HG02840 (cell line): ENCODE results near the gene CALCB.

Source experiments
- ATAC-seq: cut with Tn5 transposase; IDR thresholded peaks from one replicate; pipeline ENCODE4 v1.9.1; 2021; ENCODE audit warnings: mild to moderate bottlenecking, moderate library complexity, moderate number of reproducible peaks; ENCODE audit not compliant: unreplicated experiment, low FRiP score

CALCB gene

GRCh38 chr11:15072551-15073143 is 746 bp upstream of the CALCB start:
- ATAC-seq: no peak

DNA sequence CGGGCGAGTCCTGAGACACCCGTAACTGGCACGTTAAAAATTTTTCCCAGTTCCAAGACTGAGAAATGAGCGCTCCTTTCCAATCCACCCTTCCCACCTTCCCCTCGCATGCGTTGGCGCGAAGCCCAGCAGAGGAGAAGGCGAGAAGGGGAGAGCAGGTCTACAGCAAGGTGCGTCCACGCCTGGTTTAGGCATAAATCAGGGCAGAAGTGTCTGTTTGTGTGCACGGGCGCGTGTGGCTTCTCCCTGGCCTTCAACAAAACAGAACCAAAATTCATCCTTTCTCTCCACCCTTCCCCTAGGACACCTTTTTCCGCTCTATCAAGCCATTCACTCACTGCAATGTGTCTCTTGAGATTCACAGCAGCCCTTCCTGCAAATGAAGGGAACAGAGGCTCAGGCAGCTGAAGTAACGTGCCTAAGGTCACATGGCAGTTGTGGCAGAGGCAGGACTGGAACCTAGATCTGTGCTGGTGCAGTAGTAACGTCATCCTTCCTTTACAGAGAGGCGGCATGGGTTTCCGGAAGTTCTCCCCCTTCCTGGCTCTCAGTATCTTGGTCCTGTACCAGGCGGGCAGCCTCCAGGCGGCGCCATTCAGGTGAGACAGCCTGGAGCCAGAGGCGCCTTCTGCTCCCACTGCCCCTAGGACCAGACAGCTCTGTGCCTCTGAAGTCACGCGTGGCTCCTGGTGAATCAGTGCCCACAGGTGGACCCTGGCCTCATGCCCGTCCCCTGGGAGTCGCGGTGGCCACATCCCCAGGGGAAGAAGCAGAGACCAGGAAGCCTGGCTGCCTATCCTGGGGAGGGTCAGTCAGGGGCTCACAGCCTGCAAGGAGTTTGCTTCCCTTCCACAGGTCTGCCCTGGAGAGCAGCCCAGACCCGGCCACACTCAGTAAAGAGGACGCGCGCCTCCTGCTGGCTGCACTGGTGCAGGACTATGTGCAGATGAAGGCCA is 1.1 kb downstream of the CALCB start:
- peak; percentile 85 for ATAC-seq

- no peak for ATAC-seq
Observed at GRCh38 chr11:15075162-15075526, 1.8 kb downstream of the CALCB start.

- no peak for ATAC-seq
Observed at GRCh38 chr11:15091175-15091574, 17.8 kb downstream of the CALCB start.

GRCh38 chr11:15091625-15092024 is 18.2 kb downstream of the CALCB start:
- ATAC-seq: no peak

DNA sequence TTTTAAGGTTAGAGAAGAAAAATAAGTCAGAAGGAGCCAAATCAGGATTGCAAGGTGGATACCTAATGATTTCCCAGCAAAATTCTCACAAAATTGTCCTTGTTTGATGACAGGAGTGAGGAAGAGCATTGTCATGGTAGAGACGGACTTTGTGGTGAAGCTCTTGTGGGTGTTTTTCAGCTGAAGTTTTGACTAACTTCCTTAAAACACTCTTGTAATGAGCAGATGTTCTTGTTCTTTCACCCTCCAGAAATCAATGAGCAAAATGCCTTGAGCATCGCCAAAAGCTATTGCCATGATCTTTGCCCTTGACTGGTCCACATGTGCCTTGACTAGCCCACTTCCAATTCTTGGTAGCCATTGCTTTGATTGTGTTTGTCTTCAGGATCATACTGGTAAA is 20.0 kb downstream of the CALCB start:
- ATAC-seq: no peak

- no peak for ATAC-seq
Observed at GRCh38 chr11:15095736-15096228, 22.4 kb downstream of the CALCB start.

DNA sequence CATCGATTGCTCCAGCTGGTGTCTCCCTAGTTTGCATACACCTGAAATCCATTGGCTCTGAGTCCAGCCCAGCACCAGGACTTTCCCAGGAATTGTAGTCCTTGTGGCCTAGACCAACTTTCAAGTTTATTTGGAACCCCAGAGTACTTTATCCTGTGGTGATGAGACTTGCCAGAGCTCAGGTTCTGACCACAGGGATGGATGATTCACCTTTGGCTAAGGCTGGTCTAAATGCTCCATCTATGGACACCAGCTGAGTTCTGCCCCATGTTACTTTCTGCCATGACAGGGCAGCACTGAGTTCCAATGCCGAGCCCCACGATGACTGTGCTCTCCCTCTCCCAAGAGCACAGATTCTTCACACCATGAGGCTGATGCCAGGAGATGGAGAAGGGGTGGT is 24.0 kb downstream of the CALCB start:
- no peak for ATAC-seq

- ATAC-seq: no peak
Observed at GRCh38 chr11:15099267-15099666, 25.9 kb downstream of the CALCB start.

- peak; percentile 72 for ATAC-seq
Observed at GRCh38 chr11:15101072-15101709, 27.8 kb downstream of the CALCB start.

GRCh38 chr11:15104166-15104565 is 30.8 kb downstream of the CALCB start:
- no peak for ATAC-seq

DNA sequence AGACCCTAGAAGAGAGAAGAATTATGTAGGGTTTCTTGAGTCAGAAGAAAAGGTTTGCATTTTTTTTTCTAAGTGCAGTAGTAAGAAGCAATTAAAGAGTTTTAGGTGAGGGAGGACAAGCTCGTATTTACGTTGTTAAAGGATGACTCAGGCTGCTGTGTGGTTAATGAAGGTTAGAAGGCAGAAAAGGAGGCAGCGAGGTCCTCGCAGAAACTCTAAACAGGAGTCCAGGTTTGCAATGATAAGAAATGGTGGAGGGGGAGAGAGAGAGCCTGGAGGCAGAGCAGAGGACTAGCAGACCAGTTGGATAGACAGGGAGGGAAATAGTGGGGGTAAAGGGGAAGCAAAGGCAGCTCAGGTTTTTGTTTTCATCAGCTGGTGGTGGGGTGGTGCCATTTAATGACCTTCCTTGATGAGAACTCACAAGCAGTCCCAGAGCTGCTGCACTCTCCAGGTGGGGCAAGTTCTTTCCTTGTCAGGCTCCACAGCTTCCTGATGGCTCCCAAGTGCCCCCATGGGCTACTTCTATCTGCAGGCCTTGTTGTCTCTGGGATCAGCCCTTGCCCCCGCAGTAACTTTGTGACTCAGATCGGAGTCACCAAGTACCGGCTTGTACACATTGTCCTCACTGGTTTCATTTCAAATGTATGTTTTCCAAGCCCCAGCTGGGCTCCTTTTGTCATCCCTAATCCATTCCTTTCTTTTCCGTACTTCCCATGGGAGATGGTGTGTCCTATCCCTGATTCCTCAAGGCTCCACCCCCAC is 33.0 kb downstream of the CALCB start:
- no peak for ATAC-seq

- ATAC-seq: peak; percentile 63
Observed at GRCh38 chr11:15107730-15108515, 34.5 kb downstream of the CALCB start.

GRCh38 chr11:15108592-15109130 is 35.3 kb downstream of the CALCB start:
- no peak for ATAC-seq

GRCh38 chr11:15109602-15110001 is 36.2 kb downstream of the CALCB start:
- no peak for ATAC-seq

DNA sequence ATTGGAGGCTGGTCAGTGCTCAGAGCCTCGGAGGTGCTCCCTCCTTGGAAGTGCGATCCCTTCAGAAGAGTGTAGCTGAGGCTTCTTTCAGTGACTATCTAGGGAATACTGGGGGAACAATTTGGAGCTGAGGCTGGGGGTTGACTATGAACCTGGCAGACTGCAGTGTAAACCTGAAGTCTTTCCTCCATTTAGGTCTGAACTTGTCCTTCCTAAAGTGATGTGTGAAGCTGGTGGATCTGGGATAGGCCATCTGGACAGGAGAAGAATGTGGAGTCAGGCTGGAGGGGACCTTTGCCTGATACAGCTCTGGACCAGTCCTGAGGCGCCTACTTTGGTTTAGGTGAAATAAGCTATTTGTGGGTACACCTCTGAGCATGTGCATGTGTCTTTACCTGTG is 37.8 kb downstream of the CALCB start:
- ATAC-seq: no peak

- no peak for ATAC-seq
Observed at GRCh38 chr11:15112131-15112541, 38.7 kb downstream of the CALCB start.

DNA sequence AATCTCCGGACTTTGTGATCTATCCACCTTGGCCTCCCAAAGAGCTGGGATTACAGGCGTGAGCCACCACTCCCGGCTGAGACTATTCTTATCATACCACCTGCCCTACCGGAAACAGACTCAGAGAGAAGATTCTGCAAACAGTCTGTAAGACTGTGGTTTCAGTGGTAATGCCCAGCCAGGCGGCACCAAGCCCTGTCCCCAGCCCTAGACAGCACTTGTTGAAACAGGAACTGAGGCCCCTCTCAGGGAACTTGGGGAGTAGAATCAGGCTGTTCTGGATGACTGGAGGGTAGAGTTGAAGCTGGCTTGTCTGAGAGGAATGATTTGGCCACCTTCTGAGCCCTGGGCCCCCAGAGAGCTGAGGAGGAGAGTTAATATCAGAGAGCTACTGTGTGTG is 40.0 kb downstream of the CALCB start:
- peak; percentile 80 for ATAC-seq
